Daoy (cell line): ENCODE data around the gene IL5. TPM values are rescaled to one million over a fixed set of nuclear protein-coding genes. Genes with fewer than 3 reads are reported as not detected.
"Not testable (repeated sequence)": the region's sequence is repeated elsewhere in the genome, so short reads cannot be mapped to it uniquely, and the experiment has no call there.

Source experiments
- DNase-seq: peaks from one replicate; pipeline ENCODE4 v3.0.0-alpha.2; 2015; ENCODE audit warnings: low read depth
- total RNA-seq: library from RNA; depleted of rRNA; stranded (reverse); fragments of >200 nt; shearing (Covaris generic); gene quantifications from 2 replicates; pipeline ENCODE4 v1.2.3, GENCODE V29; 2014

IL5 gene
- total RNA-seq, 1 experiment from 2014 or later = not detected

- DNase-seq = no peak
Observed at GRCh38 chr5:132528866-132529634, 14.3 kb downstream of the IL5 start.

GRCh38 chr5:132528021-132528420 lies 15.3 kb downstream of the IL5 start:
- no peak for DNase-seq

- no peak for DNase-seq
Observed at GRCh38 chr5:132526974-132527564, 16.3 kb downstream of the IL5 start.

GRCh38 chr5:132526290-132526973 lies 16.9 kb downstream of the IL5 start:
- peak; percentile 43 for DNase-seq

- no peak for DNase-seq
Observed at GRCh38 chr5:132525299-132525724, 18.0 kb downstream of the IL5 start.

GRCh38 chr5:132524877-132525276 lies 18.4 kb downstream of the IL5 start:
- not testable (repeated sequence) for DNase-seq

- DNase-seq = not testable (repeated sequence)
Observed at GRCh38 chr5:132522067-132522466, 21.3 kb downstream of the IL5 start.

GRCh38 chr5:132513618-132514336 lies 29.5 kb downstream of the IL5 start:
- not testable (repeated sequence) for DNase-seq

- DNase-seq = no peak
Observed at GRCh38 chr5:132510076-132510475, 33.2 kb downstream of the IL5 start.

GRCh38 chr5:132506094-132506692 lies 37.1 kb downstream of the IL5 start:
- peak; percentile 74 for DNase-seq

GRCh38 chr5:132505641-132506040 lies 37.7 kb downstream of the IL5 start:
- no peak for DNase-seq

GRCh38 chr5:132504746-132505145 lies 38.6 kb downstream of the IL5 start:
- DNase-seq = no peak

GRCh38 chr5:132503244-132503643 lies 40.1 kb downstream of the IL5 start:
- no peak for DNase-seq

GRCh38 chr5:132501961-132502931 lies 41.1 kb downstream of the IL5 start:
- DNase-seq = peak; percentile 41

- no peak for DNase-seq
Observed at GRCh38 chr5:132501629-132501956, 41.7 kb downstream of the IL5 start.

- DNase-seq = peak; percentile 86
Observed at GRCh38 chr5:132500931-132501628, 42.2 kb downstream of the IL5 start.

GRCh38 chr5:132500244-132500930 lies 42.9 kb downstream of the IL5 start:
- DNase-seq = peak; percentile 10

- DNase-seq = peak; percentile 23
Observed at GRCh38 chr5:132499440-132500243, 43.7 kb downstream of the IL5 start.
